ENCODE data around the gene DCUN1D2.

Gene DCUN1D2

GRCh38 chr13:113519556-113519955, 29.0 kb upstream of the DCUN1D2 start:
- Histone ChIP-seq H3K27ac (replicated peaks) (no peak overlapping the region), H3K27me3 (ENCODE audit: insufficient read depth, poor library complexity, severe bottlenecking) (no peaks in the 10 kb centered on the region), H3K4me3 (replicated peaks; ENCODE audit: insufficient read depth, low read length) (no peak overlapping the region)
- DNase-seq (ENCODE audit: low read depth in 1 of 2, low spot score in 1 of 2): no peak
- TF ChIP-seq POLR2AphosphoS5 (IDR thresholded peaks at IDR 0.05; ENCODE audit: low read depth) (no peak), GABPA (IDR thresholded peaks at IDR 0.05; ENCODE audit: low read depth) (no peak), CTCF (IDR thresholded peaks at IDR 0.05; ENCODE audit: insufficient read depth, low read length) (no peak), REST (IDR thresholded peaks at IDR 0.05; ENCODE audit: insufficient replicate concordance, low read depth) (no peak), SPI1 (IDR thresholded peaks at IDR 0.05; ENCODE audit: borderline replicate concordance, low read depth) (no peak)

- Histone ChIP-seq H3K27me3 (ENCODE audit: insufficient read depth, poor library complexity, severe bottlenecking) (no peaks in the 10 kb centered on the region), H3K4me3 (replicated peaks; ENCODE audit: insufficient read depth, low read length) (no peak overlapping the region), H3K27ac (replicated peaks) (no peak overlapping the region)
- no peak for DNase-seq (ENCODE audit: low read depth in 1 of 2, low spot score in 1 of 2)
- TF ChIP-seq POLR2AphosphoS5 (IDR thresholded peaks at IDR 0.05; ENCODE audit: low read depth): no peak
Measured at GRCh38 chr13:113518076-113518803, 27.7 kb upstream of the DCUN1D2 start.

- no peaks in the 10 kb centered on the region for H3K27me3 ChIP-seq (ENCODE audit: insufficient read depth, poor library complexity, severe bottlenecking)
- no peak for DNase-seq (ENCODE audit: low read depth in 1 of 2, low spot score in 1 of 2)
- H3K4me3 ChIP-seq (replicated peaks; ENCODE audit: insufficient read depth, low read length): no peak overlapping the region
- no peak overlapping the region for H3K27ac ChIP-seq (replicated peaks)
- TF ChIP-seq REST (IDR thresholded peaks at IDR 0.05; ENCODE audit: insufficient replicate concordance, low read depth) (no peak), POLR2AphosphoS5 (IDR thresholded peaks at IDR 0.05; ENCODE audit: low read depth) (no peak), GABPA (IDR thresholded peaks at IDR 0.05; ENCODE audit: low read depth) (no peak), SPI1 (IDR thresholded peaks at IDR 0.05; ENCODE audit: borderline replicate concordance, low read depth) (no peak), CTCF (IDR thresholded peaks at IDR 0.05; ENCODE audit: insufficient read depth, low read length) (no peak)
Measured at GRCh38 chr13:113514847-113515246, 24.3 kb upstream of the DCUN1D2 start.

GRCh38 chr13:113513761-113514160, 23.2 kb upstream of the DCUN1D2 start:
- TF ChIP-seq POLR2AphosphoS5 (IDR thresholded peaks at IDR 0.05; ENCODE audit: low read depth): no peak
- TF ChIP-seq GABPA (IDR thresholded peaks at IDR 0.05; ENCODE audit: low read depth): no peak
- TF ChIP-seq REST (IDR thresholded peaks at IDR 0.05; ENCODE audit: insufficient replicate concordance, low read depth): no peak
- no peak for TF ChIP-seq SPI1 (IDR thresholded peaks at IDR 0.05; ENCODE audit: borderline replicate concordance, low read depth)
- TF ChIP-seq CTCF (IDR thresholded peaks at IDR 0.05; ENCODE audit: insufficient read depth, low read length): no peak
- Histone ChIP-seq H3K27me3 (ENCODE audit: insufficient read depth, poor library complexity, severe bottlenecking) (no peaks in the 10 kb centered on the region), H3K27ac (replicated peaks) (no peak overlapping the region), H3K4me3 (replicated peaks; ENCODE audit: insufficient read depth, low read length) (no peak overlapping the region)
- no peak for DNase-seq (ENCODE audit: low read depth in 1 of 2, low spot score in 1 of 2)

All from HL-60 (cell line).